Brain microvascular endothelial cell (primary cell): ENCODE data around the gene SAP30.

ENCODE experiments used
- DNase-seq: peaks from one replicate; pipeline ENCODE4 v3.0.0-alpha.2; 2020
- H3K27ac ChIP-seq: fragments of 250-450 bp; sonication (Bioruptor Pico); 2 replicates; pipeline ENCODE4 v1.5.1; 2020; ENCODE audit warnings: mild to moderate bottlenecking, moderate library complexity
- H3K27me3 ChIP-seq: fragments of 250-450 bp; sonication (Bioruptor Pico); replicated peaks from 2 replicates; pipeline ENCODE4 v1.5.1; 2020; ENCODE audit warnings: mild to moderate bottlenecking
- H3K36me3 ChIP-seq: fragments of 250-450 bp; sonication (Bioruptor Pico); replicated peaks from 2 replicates; pipeline ENCODE4 v1.5.1; 2020; ENCODE audit warnings: mild to moderate bottlenecking
- H3K4me3 ChIP-seq: 2 replicates; pipeline ENCODE4 v1.5.1; 2011; ENCODE audit warnings: low read depth, mild to moderate bottlenecking, control low read depth, low read length, moderate library complexity
- CTCF ChIP-seq: IDR thresholded peaks from 2 replicates; pipeline ENCODE4 v1.5.1; 2011; ENCODE audit warnings: low read depth, mild to moderate bottlenecking, moderate library complexity, low read length, control low read depth, inconsistent platforms; ENCODE audit errors: missing control alignments
- in situ Hi-C: cut with HindIII; loops from 2 replicates; pipeline ENCODE4 v1.10.0; 2017; ENCODE audit warnings: low sequenced_read_pairs, low pct_ligation_motif_present

SAP30 gene

GRCh38 chr4:173343832-173344397 lies 26.8 kb upstream of the SAP30 start:
- in situ Hi-C loops: no loop called here
- Histone ChIP-seq H3K36me3 (no peaks in the 10 kb centered on the region), H3K4me3 (no peak overlapping the region), H3K27ac (no peak overlapping the region), H3K27me3 (no peaks in the 10 kb centered on the region)
- TF ChIP-seq CTCF: no peak
- DNase-seq: no peak

GRCh38 chr4:173345648-173346047 lies 25.1 kb upstream of the SAP30 start:
- no peak for TF ChIP-seq CTCF
- H3K4me3 ChIP-seq: no peak overlapping the region
- DNase-seq: no peak
- H3K36me3 ChIP-seq: no peaks in the 10 kb centered on the region
- H3K27ac ChIP-seq: no peak overlapping the region
- H3K27me3 ChIP-seq: no peaks in the 10 kb centered on the region
- in situ Hi-C loops: no loop called here

GRCh38 chr4:173346074-173346473 lies 24.7 kb upstream of the SAP30 start:
- no peak for TF ChIP-seq CTCF
- DNase-seq: peak; percentile 32
- Histone ChIP-seq H3K4me3 (no peak overlapping the region), H3K27ac (no peak overlapping the region), H3K36me3 (no peaks in the 10 kb centered on the region), H3K27me3 (no peaks in the 10 kb centered on the region)
- in situ Hi-C loops: no loop called here

- Histone ChIP-seq H3K36me3 (no peaks in the 10 kb centered on the region), H3K27ac (no peak overlapping the region), H3K4me3 (no peak overlapping the region), H3K27me3 (no peaks in the 10 kb centered on the region)
- no peak for TF ChIP-seq CTCF
- DNase-seq: no peak
- in situ Hi-C loops: no loop called here
These were observed 23.3 kb upstream of the SAP30 start for GRCh38 chr4:173347467-173347866.

- in situ Hi-C loops: no loop called here
- TF ChIP-seq CTCF: no peak
- DNase-seq: no peak
These were observed 12.8 kb upstream of the SAP30 start for GRCh38 chr4:173357939-173358338.

GRCh38 chr4:173360587-173361221 lies 10.1 kb upstream of the SAP30 start:
- in situ Hi-C loops: no loop called here
- no peak overlapping the region for H3K4me3 ChIP-seq
- no peak overlapping the region for H3K27ac ChIP-seq
- no peaks in the 10 kb centered on the region for H3K27me3 ChIP-seq
- peak; percentile 52 for TF ChIP-seq CTCF
- DNase-seq: no peak
- no peaks in the 10 kb centered on the region for H3K36me3 ChIP-seq

More at GRCh38 chr4:173357939-173358338, 12.8 kb upstream of the SAP30 start:
- Histone ChIP-seq H3K27ac (no peak overlapping the region), H3K27me3 (no peaks in the 10 kb centered on the region), H3K36me3 (no peaks in the 10 kb centered on the region), H3K4me3 (no peak overlapping the region)
